Measurements from ENCODE around the gene SLC27A5.

- TF ChIP-seq ZNF274 (IDR thresholded peaks at IDR 0.05; ENCODE audit: low read depth, low read length) (no peak), YY1 (IDR thresholded peaks at IDR 0.05; ENCODE audit: insufficient read depth, insufficient read length) (no peak)
Observed at GRCh38 chr19:58519087-58519354, 7.2 kb upstream of the SLC27A5 start.

Data from NT2/D1 (cell line).